GM12873 (cell line): ENCODE results near the gene CASZ1.

Experiments used
- TF ChIP-seq, protein P1 (sequence below): IDR thresholded peaks from 2 replicates; pipeline ENCODE4 v1.5.1; 2012; ENCODE audit warnings: low read depth, mild to moderate bottlenecking, moderate library complexity, low read length, control low read depth; ENCODE audit not compliant: insufficient read depth; ENCODE audit errors: missing control alignments

CASZ1 gene

DNA sequence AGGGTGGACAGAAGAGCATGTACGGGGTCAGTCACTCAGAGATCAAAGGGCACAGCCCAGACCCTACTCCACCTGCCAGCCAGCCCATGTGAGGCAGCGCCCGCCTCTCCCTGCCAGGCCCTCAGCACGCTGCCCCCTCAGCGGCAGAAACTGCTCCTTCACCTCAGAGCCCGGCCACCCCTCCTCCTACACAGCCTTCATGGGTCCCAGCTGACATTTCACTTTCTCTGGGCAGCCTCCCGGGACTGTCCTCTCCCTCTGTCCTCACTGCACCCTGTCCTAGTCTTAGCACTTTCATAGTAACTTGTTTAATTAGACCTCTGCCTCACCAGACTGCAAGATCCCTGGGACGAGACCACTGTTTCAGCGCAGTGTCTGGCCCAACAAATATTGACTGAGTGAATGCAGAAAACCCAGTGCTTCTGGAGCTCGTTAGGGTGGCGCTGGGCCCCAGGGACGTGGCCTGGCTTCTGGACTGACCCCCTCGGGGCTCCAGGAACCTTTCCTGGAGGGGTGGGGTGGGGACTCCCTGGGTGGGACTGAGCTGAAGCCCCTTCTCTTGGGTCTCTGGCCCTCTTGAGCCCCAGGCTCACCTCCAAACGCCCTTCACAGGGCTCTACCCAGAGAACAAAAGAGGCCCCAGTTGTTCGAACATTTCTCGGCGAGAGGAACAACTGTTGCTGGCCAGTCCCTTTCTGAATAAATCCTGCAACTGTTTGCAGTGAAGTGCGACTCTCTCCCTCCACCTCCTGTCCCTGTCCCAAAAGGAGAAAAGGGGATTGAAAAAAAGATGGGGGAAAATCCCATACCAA, 114.9 kb downstream of the CASZ1 start:
- TF ChIP-seq, protein P1, sequence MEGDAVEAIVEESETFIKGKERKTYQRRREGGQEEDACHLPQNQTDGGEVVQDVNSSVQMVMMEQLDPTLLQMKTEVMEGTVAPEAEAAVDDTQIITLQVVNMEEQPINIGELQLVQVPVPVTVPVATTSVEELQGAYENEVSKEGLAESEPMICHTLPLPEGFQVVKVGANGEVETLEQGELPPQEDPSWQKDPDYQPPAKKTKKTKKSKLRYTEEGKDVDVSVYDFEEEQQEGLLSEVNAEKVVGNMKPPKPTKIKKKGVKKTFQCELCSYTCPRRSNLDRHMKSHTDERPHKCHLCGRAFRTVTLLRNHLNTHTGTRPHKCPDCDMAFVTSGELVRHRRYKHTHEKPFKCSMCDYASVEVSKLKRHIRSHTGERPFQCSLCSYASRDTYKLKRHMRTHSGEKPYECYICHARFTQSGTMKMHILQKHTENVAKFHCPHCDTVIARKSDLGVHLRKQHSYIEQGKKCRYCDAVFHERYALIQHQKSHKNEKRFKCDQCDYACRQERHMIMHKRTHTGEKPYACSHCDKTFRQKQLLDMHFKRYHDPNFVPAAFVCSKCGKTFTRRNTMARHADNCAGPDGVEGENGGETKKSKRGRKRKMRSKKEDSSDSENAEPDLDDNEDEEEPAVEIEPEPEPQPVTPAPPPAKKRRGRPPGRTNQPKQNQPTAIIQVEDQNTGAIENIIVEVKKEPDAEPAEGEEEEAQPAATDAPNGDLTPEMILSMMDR, result no peak

DNA sequence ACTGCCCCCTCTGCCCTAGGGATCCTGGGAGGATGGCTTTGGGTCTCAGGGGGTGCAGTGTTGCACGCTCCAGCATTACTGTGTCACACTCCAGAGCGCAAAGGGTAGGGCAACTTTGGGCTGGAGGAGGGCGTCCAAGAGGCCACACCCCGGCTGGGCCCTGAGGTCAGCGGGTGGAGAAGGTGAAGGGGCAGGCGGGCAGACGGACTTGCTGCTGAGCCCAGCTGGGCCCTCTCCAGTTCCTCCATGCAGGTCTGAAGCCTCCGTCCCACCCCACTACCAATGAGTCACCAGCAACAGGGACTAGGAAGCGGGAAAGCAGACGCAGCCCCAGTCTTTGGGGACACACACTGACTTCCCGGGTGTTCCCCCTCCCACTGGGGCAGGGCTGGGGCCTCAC, 116.0 kb downstream of the CASZ1 start:
- TF ChIP-seq, protein P1, result no peak

DNA sequence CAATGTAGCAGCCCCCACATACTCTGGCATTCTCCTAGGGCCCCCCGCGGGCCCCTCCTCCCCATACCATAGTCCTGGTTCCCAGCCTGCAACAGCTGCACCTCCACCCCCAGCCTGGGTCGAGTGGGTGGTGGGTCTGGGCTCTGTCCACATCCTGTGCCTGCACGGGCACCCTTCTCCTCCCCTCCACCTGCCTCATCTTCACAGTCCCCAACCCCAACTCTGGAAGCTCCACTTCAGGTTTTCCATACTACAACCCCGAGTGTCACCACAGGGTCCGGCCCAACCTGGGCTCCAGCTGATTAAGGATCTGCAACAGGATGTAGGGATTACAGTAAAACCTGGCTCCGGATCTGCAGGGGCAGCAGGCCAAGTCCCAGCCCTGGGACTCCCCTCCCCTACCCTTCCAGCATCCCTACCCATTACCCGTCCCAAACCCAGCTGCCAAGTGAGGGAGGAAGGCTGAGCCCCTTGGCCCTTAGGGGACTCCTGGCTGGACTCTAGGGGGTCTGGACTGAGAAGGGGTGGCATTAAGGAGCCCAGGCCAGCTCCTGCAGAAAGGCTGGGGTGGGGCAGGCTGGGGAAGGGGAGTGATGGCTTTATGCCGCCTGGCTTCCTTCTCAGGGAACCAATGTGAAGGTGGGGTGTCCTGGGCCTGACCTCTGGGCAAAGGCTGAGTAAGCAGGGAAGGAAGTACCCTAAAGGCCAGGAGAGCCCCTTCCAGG, 116.8 kb downstream of the CASZ1 start:
- TF ChIP-seq, protein P1, result no peak

GRCh38 chr1:10678852-10679251, 117.6 kb downstream of the CASZ1 start:
- TF ChIP-seq, protein P1, result no peak

- TF ChIP-seq, protein P1, result no peak
Measured at GRCh38 chr1:10678402-10678801, 118.0 kb downstream of the CASZ1 start.

DNA sequence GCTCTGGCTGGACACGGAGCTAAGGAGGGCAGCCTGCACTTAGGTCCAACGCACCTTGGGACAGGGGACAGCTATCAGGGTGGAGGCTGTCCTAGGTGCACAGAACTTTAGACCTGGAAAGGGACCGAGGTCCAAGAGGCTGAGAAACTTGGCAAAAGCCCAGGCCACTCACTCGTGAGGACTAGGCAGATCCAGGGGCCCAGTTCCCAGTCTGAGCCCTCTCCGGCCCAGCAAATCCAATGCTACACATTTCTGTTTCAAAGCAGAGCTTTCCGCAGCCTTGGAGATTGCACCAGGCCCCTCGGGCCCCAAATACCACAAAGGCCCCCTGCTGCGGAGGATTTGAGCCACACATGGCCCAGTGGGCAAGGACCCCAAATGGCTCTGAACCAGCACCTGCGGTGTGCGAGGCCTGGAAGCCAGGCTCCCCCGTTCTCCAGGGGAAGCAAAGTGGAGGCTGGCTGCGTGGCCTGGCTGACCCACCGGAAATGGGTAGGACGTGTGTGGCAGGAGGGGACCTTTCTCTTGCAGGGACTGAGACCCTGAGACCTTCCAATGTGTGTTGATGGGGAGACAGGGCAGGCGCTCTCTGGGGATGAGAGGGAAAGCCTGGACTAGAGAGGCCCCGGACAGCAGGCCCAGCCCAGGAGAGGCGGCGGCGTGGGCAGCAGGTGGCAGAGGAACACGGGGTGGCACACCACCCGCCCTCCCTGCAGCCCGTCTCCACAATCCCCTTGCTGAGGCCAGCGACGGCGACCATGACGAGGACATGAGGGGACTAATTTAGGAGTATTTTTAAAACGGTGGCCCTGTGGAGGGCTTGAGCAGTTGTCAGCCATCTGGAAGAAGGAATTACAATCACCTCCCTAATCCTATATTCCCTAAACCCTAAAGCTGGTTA, 118.7 kb downstream of the CASZ1 start:
- TF ChIP-seq, protein P1, result no peak
